Measurements from ENCODE around the gene MISP3.

MISP3 gene

GRCh38 chr19:14119146-14119545 lies 46.6 kb downstream of the MISP3 start:
- peak overlapping the region; percentile 92 to 95 for H3K27ac ChIP-seq (ENCODE audit: low read depth in 2 of 2, low read length in 2 of 2)
- H3K36me3 ChIP-seq (ENCODE audit: control insufficient read depth in 2 of 2, insufficient read depth in 2 of 2, low read length in 2 of 2), result no peaks in the 10 kb centered on the region
- H3K9ac ChIP-seq (ENCODE audit: low read depth in 1 of 2, low read length in 2 of 2), result peak overlapping the region; percentile 69 to 80
- H3K4me1 ChIP-seq (ENCODE audit: control insufficient read depth in 2 of 2, insufficient read depth in 2 of 2, low read length in 2 of 2), result peaks cover 18 to 26% of the 10 kb centered on the region in 2 donors
- peak overlapping the region in 1 of 2 donors; percentile 70 for H3K4me3 ChIP-seq (ENCODE audit: low read length in 2 of 2)
- no peaks in the 10 kb centered on the region for H3K27me3 ChIP-seq (ENCODE audit: control insufficient read depth in 2 of 2, insufficient read depth in 2 of 2, low read length in 2 of 2)
- no peaks in the 10 kb centered on the region for H3K9me3 ChIP-seq (ENCODE audit: control insufficient read depth in 2 of 2, low read length in 2 of 2)

- Histone ChIP-seq H3K27me3 (ENCODE audit: control insufficient read depth in 2 of 2, insufficient read depth in 2 of 2, low read length in 2 of 2) (no peaks in the 10 kb centered on the region), H3K4me1 (ENCODE audit: control insufficient read depth in 2 of 2, insufficient read depth in 2 of 2, low read length in 2 of 2) (peaks cover 18 to 26% of the 10 kb centered on the region in 2 donors), H3K27ac (ENCODE audit: low read depth in 2 of 2, low read length in 2 of 2) (peak overlapping the region in 1 of 2 donors; percentile 2), H3K4me3 (ENCODE audit: low read length in 2 of 2) (no peak overlapping the region), H3K9ac (ENCODE audit: low read depth in 1 of 2, low read length in 2 of 2) (no peak overlapping the region), H3K36me3 (ENCODE audit: control insufficient read depth in 2 of 2, insufficient read depth in 2 of 2, low read length in 2 of 2) (peaks cover 0 to 3% of the 10 kb centered on the region in 2 donors), H3K9me3 (ENCODE audit: control insufficient read depth in 2 of 2, low read length in 2 of 2) (no peaks in the 10 kb centered on the region)
Measured at GRCh38 chr19:14119644-14120496, 47.3 kb downstream of the MISP3 start.

GRCh38 chr19:14120497-14120780 lies 47.9 kb downstream of the MISP3 start:
- no peaks in the 10 kb centered on the region for H3K27me3 ChIP-seq (ENCODE audit: control insufficient read depth in 2 of 2, insufficient read depth in 2 of 2, low read length in 2 of 2)
- no peak overlapping the region for H3K27ac ChIP-seq (ENCODE audit: low read depth in 2 of 2, low read length in 2 of 2)
- peaks cover 0 to 3% of the 10 kb centered on the region in 2 donors for H3K36me3 ChIP-seq (ENCODE audit: control insufficient read depth in 2 of 2, insufficient read depth in 2 of 2, low read length in 2 of 2)
- H3K4me1 ChIP-seq (ENCODE audit: control insufficient read depth in 2 of 2, insufficient read depth in 2 of 2, low read length in 2 of 2), result peaks cover 18 to 25% of the 10 kb centered on the region in 2 donors
- no peaks in the 10 kb centered on the region for H3K9me3 ChIP-seq (ENCODE audit: control insufficient read depth in 2 of 2, low read length in 2 of 2)
- no peak overlapping the region for H3K4me3 ChIP-seq (ENCODE audit: low read length in 2 of 2)
- H3K9ac ChIP-seq (ENCODE audit: low read depth in 1 of 2, low read length in 2 of 2), result no peak overlapping the region

GRCh38 chr19:14122924-14123323 lies 50.3 kb downstream of the MISP3 start:
- Histone ChIP-seq H3K27me3 (ENCODE audit: control insufficient read depth in 2 of 2, insufficient read depth in 2 of 2, low read length in 2 of 2) (no peaks in the 10 kb centered on the region), H3K27ac (ENCODE audit: low read depth in 2 of 2, low read length in 2 of 2) (no peak overlapping the region), H3K9me3 (ENCODE audit: control insufficient read depth in 2 of 2, low read length in 2 of 2) (no peaks in the 10 kb centered on the region), H3K9ac (ENCODE audit: low read depth in 1 of 2, low read length in 2 of 2) (no peak overlapping the region), H3K4me1 (ENCODE audit: control insufficient read depth in 2 of 2, insufficient read depth in 2 of 2, low read length in 2 of 2) (peaks cover 10 to 12% of the 10 kb centered on the region in 2 donors), H3K36me3 (ENCODE audit: control insufficient read depth in 2 of 2, insufficient read depth in 2 of 2, low read length in 2 of 2) (peaks cover 0 to 7% of the 10 kb centered on the region in 2 donors), H3K4me3 (ENCODE audit: low read length in 2 of 2) (no peak overlapping the region)

All from mucosa of rectum (tissue), 2 donors.